Ectodermal cell (in vitro differentiated cells): ENCODE results near the gene PEX10.

Experiments
- H3K27ac ChIP-seq: 2 replicates; pipeline ENCODE4 v1.7.0; 2013; ENCODE audit warnings: mild to moderate bottlenecking, low read depth, low read length; ENCODE audit not compliant: insufficient read depth, poor library complexity, severe bottlenecking
- H3K27me3 ChIP-seq: 2 replicates; pipeline ENCODE4 v1.7.0; 2013; ENCODE audit warnings: mild to moderate bottlenecking, low read length; ENCODE audit not compliant: insufficient read depth, control insufficient read depth, poor library complexity, severe bottlenecking
- H3K36me3 ChIP-seq: one replicate; pipeline ENCODE4 v1.7.0; 2013; ENCODE audit warnings: low read length; ENCODE audit not compliant: control insufficient read depth, insufficient read depth
- H3K4me1 ChIP-seq: one replicate; pipeline ENCODE4 v1.7.0; 2013; ENCODE audit warnings: low read length; ENCODE audit not compliant: control insufficient read depth, insufficient read depth
- H3K4me3 ChIP-seq: 2 replicates; pipeline ENCODE4 v1.7.0; 2013; ENCODE audit warnings: low read depth, low read length, control low read depth; ENCODE audit not compliant: insufficient read depth
- H3K9me3 ChIP-seq: 2 replicates; pipeline ENCODE4 v1.7.0; 2013; ENCODE audit warnings: mild to moderate bottlenecking, low read length, moderate library complexity; ENCODE audit not compliant: control insufficient read depth
- WGBS, 2 experiments: methylation state at CpG; one replicate each; pipeline ENCODE4 v1.1.7; 2013; ENCODE audit warnings: missing lambda C conversion rate in 2 of 2; 5-methylcytosine and 5-hydroxymethylcytosine counted together

The PEX10 gene

DNA sequence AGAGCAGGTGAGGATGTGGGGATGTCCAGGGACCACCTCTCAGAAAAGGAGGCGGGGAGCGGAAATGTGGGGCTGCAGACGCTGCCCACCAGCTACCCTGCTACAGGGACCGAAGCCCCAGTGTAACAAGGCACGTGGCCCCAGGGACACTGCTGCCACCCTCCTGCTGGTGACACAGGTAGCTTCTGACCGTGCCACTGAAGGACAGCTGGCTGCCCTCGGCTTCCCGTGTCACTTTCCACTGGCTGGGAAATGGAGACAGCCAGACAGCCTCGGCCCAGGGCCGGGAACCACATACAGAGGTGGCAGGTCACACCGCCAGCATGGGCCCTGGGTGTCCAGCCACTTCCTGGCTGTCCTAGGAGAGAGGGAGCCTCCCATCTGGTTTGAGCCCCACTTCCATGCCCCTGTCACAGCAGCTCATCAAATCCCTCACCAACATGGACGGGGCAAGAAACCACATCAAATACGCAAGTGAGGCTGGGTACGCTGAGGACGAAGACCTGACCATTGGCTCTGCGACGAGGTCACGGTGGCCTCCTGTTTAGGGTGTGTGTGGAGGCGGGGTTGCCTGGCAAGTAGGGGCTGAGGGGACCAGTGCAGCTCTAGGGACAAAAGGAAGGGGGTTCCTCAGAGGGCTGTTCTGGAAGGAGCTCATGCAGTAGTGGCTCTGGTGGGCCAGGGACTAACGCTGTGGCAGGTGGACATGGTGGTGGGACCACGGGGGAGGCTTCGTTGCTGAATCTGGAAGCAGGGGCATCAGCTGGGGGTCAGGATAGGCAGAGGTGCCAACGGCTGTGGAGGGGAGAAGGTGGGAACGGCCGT is 5.0 kb downstream of the PEX10 start:
- no peak overlapping the region for H3K27ac ChIP-seq
- H3K4me3 ChIP-seq: no peak overlapping the region
- H3K27me3 ChIP-seq: no peaks in the 10 kb centered on the region
- no peaks in the 10 kb centered on the region for H3K9me3 ChIP-seq
- H3K36me3 ChIP-seq: peaks cover 12% of the 10 kb centered on the region
- H3K4me1 ChIP-seq: peaks cover 7% of the 10 kb centered on the region
- WGBS, 2 experiments: 88 to 91% methylated on average over 25 of the region's 25 CpGs

GRCh38 chr1:2406451-2407041 is 5.8 kb downstream of the PEX10 start:
- Histone ChIP-seq H3K4me1 (peaks cover 4% of the 10 kb centered on the region), H3K4me3 (no peak overlapping the region), H3K36me3 (peaks cover 12% of the 10 kb centered on the region), H3K27ac (no peak overlapping the region), H3K27me3 (no peaks in the 10 kb centered on the region), H3K9me3 (no peaks in the 10 kb centered on the region)
- WGBS, 2 experiments: 89 to 91% methylated on average over 26 of the region's 26 CpGs

DNA sequence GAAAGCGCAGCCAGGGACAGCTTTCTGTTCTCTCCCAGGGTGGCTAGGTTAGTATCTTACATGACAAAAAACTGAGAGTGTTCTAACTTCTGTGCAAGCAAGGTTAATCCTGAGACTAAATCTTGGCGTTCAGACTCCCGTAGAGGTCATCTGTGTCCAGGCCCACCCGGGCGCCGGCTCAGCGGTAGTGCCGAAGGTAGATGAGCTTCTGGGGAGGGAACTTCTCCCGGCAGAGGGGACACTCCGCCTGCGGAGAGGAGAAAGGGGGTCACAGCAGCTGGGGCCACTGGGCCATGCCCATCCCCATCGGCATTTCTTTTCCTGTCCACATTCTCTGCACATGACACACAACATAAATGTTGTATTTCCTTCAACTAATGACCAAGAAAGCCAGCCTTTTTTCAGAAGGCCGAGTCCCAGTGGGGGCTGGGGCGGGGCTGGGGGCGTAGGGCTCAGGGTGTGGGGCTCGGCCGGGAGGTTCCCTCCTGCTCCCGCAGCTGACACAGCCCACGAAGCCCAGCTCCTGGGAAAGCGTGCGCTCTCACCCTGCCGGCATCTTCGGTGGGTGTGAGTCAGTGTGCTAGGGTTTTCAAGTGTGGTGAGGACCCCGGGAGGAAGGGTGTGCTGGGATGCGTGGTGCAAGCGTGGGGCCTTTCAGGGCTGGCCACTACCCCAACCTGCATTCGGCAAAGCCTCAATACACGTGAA is 6.6 kb downstream of the PEX10 start:
- WGBS, 2 experiments: 90 to 94% methylated on average over 27 to 28 of the region's 28 CpGs
- H3K27ac ChIP-seq: no peak overlapping the region
- no peaks in the 10 kb centered on the region for H3K9me3 ChIP-seq
- no peaks in the 10 kb centered on the region for H3K27me3 ChIP-seq
- H3K36me3 ChIP-seq: peaks cover 13% of the 10 kb centered on the region
- H3K4me3 ChIP-seq: no peak overlapping the region
- no peaks in the 10 kb centered on the region for H3K4me1 ChIP-seq

DNA sequence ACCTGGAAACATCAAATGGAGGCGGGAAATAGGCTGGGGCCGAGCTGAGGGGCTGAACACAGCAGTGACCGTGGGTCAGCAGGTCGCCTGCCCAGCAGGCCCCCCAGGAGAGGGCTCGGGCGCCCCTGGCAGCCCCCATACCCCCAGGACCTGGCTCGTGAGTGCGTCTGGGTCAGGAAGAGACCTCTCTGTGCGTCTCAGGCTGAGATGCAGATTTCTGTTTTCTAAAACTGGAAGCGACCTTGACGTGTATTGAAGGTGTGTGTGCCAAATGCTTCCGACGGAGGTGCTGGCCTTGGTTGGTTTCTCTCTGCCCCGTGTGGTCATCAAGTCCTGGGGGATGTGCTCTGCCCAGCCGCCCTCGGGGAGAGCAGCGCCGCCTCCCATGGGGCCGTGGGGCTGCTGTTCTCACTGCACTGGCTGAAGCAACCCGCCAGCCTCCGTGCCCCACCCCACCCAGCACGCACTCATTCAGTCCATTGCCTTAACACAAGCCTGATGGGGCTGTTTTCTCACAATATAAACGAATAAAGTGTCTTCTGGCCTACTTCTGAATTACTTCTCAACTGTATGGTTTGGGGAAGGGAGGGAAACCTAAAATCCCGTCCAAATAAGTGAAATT is 7.4 kb downstream of the PEX10 start:
- peaks cover 18% of the 10 kb centered on the region for H3K36me3 ChIP-seq
- H3K4me3 ChIP-seq: no peak overlapping the region
- 93 to 94% methylated on average over 24 of the region's 24 CpGs for WGBS, 2 experiments
- H3K9me3 ChIP-seq: no peaks in the 10 kb centered on the region
- H3K27ac ChIP-seq: no peak overlapping the region
- no peaks in the 10 kb centered on the region for H3K27me3 ChIP-seq
- no peaks in the 10 kb centered on the region for H3K4me1 ChIP-seq

GRCh38 chr1:2404142-2404889 is 8.0 kb downstream of the PEX10 start:
- WGBS, 2 experiments: 93 to 94% methylated on average over 29 of the region's 29 CpGs
- peaks cover 25% of the 10 kb centered on the region for H3K36me3 ChIP-seq

GRCh38 chr1:2403273-2403672 is 9.1 kb downstream of the PEX10 start:
- Histone ChIP-seq H3K27ac (no peak overlapping the region), H3K36me3 (peaks cover 29% of the 10 kb centered on the region), H3K4me1 (no peaks in the 10 kb centered on the region), H3K9me3 (no peaks in the 10 kb centered on the region), H3K4me3 (no peak overlapping the region), H3K27me3 (no peaks in the 10 kb centered on the region)
- 94 to 96% methylated on average over 19 of the region's 19 CpGs for WGBS, 2 experiments

More at GRCh38 chr1:2404142-2404889, 8.0 kb downstream of the PEX10 start:
- no peak overlapping the region for H3K27ac ChIP-seq
- H3K9me3 ChIP-seq: no peaks in the 10 kb centered on the region
- no peaks in the 10 kb centered on the region for H3K27me3 ChIP-seq
- no peak overlapping the region for H3K4me3 ChIP-seq
- H3K4me1 ChIP-seq: no peaks in the 10 kb centered on the region

DNA sequence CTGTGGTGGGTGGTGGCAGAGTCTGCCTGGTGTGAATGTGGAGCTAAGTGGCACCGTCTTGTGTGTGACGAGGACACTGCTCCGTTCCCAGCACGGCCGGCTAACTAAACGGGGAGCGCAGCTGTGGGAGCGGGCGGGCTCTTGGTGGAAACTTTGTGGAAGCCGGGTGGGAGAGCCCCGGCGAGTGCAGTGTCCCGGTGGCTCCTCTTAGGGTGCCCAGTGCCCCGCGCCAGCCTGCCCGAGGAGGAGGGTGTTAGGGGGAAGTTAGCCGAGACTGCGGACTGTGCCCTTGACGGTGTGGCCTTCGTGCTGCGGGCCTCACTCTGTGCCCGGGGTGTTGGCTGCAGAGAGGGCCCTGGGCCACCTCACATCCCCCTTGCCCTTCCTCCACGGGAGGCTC is 9.9 kb downstream of the PEX10 start:
- Histone ChIP-seq H3K9me3 (no peaks in the 10 kb centered on the region), H3K4me3 (no peak overlapping the region), H3K27ac (no peak overlapping the region), H3K4me1 (no peaks in the 10 kb centered on the region), H3K36me3 (peaks cover 30% of the 10 kb centered on the region), H3K27me3 (no peaks in the 10 kb centered on the region)
- WGBS, 2 experiments: 96 to 97% methylated on average over 23 of the region's 23 CpGs

DNA sequence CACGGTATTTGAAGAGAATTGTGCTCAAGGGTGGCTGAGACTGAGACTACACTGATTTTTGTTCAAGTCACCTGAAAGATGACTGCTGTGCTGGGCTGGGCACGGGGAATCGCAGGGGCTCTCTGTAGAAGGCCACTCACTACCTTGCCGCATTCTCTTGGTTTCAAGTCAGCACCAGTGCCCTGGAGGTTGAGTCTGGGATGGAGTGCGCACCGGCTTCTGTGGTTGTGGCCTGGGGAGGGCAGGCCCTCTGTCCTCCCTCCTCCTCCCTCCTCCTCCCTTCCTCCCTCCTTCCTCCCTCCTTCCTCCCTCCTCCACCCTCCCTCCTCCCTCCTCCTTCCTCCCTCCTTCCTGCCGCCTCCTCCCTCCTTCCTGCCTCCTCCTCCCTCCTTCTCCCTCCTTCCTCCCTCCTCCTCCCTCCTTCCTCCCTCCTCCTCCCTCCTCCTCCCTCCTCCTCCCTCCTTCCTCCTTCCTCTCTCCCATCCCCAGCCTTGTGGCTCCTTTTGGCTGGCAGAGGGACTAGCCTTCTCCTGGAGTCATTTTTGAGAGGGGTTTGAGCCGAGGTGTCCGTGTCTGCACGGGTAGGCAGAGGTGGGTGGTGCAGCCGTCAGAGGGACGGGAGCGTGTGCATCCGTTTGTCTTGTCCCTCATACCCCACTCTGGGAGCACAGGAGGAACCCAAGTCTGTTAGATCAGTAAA is 11.3 kb downstream of the PEX10 start:
- Histone ChIP-seq H3K36me3 (peaks cover 38% of the 10 kb centered on the region), H3K9me3 (no peaks in the 10 kb centered on the region)
- 97 to 98% methylated on average over 13 of the region's 14 CpGs for WGBS, 2 experiments

DNA sequence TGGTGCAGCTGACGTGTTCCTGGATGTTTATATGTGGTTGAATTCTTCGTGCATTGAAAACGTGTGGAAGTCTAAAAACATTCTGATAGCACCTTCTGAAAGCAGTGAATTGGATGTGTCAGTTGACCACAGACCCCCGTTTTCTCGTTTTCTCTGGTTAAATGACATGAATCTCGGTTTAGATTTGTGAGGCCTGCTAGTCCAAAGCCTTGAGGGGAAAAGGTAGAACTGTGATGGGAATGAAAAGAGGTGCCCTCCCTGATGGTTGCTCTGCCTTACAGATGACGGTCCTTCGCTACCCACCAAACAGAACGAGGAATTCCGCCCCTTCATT is 11.8 kb downstream of the PEX10 start:
- Histone ChIP-seq H3K27ac (no peak overlapping the region), H3K9me3 (no peaks in the 10 kb centered on the region), H3K36me3 (peaks cover 38% of the 10 kb centered on the region), H3K4me1 (no peaks in the 10 kb centered on the region), H3K27me3 (no peaks in the 10 kb centered on the region), H3K4me3 (no peak overlapping the region)
- 96 to 97% methylated on average over 10 of the region's 10 CpGs for WGBS, 2 experiments

More for the DNA sequence above, 11.3 kb downstream of the PEX10 start:
- H3K27me3 ChIP-seq: no peaks in the 10 kb centered on the region
- no peak overlapping the region for H3K4me3 ChIP-seq
- H3K4me1 ChIP-seq: no peaks in the 10 kb centered on the region
- no peak overlapping the region for H3K27ac ChIP-seq
